T-helper 2 cell treated with Interferon-gamma antibody and Interleukin-4, amounts not matched to agents 100 ng/mL and 5 ng/mL, for 36 hours (primary cell): ENCODE results near the gene MAFF. TPM values are rescaled to one million over a fixed set of nuclear protein-coding genes. Genes with fewer than 3 reads are reported as not detected.

Source experiments
- intact Hi-C: fragments of 100-400 bp; cut with micrococcal nuclease; formaldehyde crosslinking; loops from one replicate; pipeline ENCODE4 v1.15.1; 2023
- total RNA-seq: library from RNA; stranded (reverse); gene quantifications from 2 replicates; pipeline ENCODE4 v1.2.3, GENCODE V29; 2022

MAFF gene
- total RNA-seq, 1 donor from 2014 or later, result 4.7 TPM

GRCh38 chr22:38203090-38203810 lies 1.5 kb downstream of the MAFF start:
- intact Hi-C loops, result loop anchor here (2.0 to 10.0 kb wide), 4 partner anchors 114 to 596 kb away; partner anchors contain the start of genes CSNK1E, GGA1 and PICK1

GRCh38 chr22:38203855-38204514 lies 2.2 kb downstream of the MAFF start:
- intact Hi-C loops, result loop anchor here (2.0 to 10.0 kb wide), 4 partner anchors 113 to 597 kb away; partner anchors contain the start of genes CSNK1E, GGA1 and PICK1

GRCh38 chr22:38204784-38205183 lies 3.0 kb downstream of the MAFF start:
- intact Hi-C loops, result loop anchor here (5.0 to 10.0 kb wide), 3 partner anchors 113 to 597 kb away; partner anchors contain the start of genes CSNK1E, GGA1 and PICK1

GRCh38 chr22:38205261-38206128 lies 3.7 kb downstream of the MAFF start:
- intact Hi-C loops, result loop anchor here (10.0 kb wide), 1 partner anchor 151 kb away; the partner anchor contains the start of gene PICK1

GRCh38 chr22:38207898-38208432 lies 6.2 kb downstream of the MAFF start:
- intact Hi-C loops, result loop anchor here (10.0 kb wide), 1 partner anchor 153 kb away; the partner anchor contains the start of gene PICK1

GRCh38 chr22:38208551-38208968 lies 6.8 kb downstream of the MAFF start:
- intact Hi-C loops, result loop anchor here (10.0 kb wide), 1 partner anchor 154 kb away; the partner anchor contains the start of gene PICK1

- intact Hi-C loops, result no loop called here
Observed at GRCh38 chr22:38211556-38211955, 9.8 kb downstream of the MAFF start.

- intact Hi-C loops, result no loop called here
Observed at GRCh38 chr22:38212442-38212841, 10.6 kb downstream of the MAFF start.

- intact Hi-C loops, result no loop called here
Observed at GRCh38 chr22:38213319-38213989, 11.7 kb downstream of the MAFF start.

- intact Hi-C loops, result loop anchor here (1.0 kb wide), 1 partner anchor 12 kb away; no protein-coding TSS in a partner anchor
Observed at GRCh38 chr22:38213990-38214301, 12.2 kb downstream of the MAFF start.

GRCh38 chr22:38214302-38215056 lies 12.7 kb downstream of the MAFF start:
- intact Hi-C loops, result loop anchor here (1.0 kb wide), 1 partner anchor 12 kb away; no protein-coding TSS in a partner anchor

- intact Hi-C loops, result no loop called here
Observed at GRCh38 chr22:38215156-38216038, 13.6 kb downstream of the MAFF start.

GRCh38 chr22:38218661-38219622 lies 17.1 kb downstream of the MAFF start:
- intact Hi-C loops, result no loop called here

- intact Hi-C loops, result no loop called here
Observed at GRCh38 chr22:38219632-38220031, 17.8 kb downstream of the MAFF start.

- intact Hi-C loops, result no loop called here
Observed at GRCh38 chr22:38220163-38220562, 18.4 kb downstream of the MAFF start.

GRCh38 chr22:38220653-38221386 lies 19.0 kb downstream of the MAFF start:
- intact Hi-C loops, result no loop called here

- intact Hi-C loops, result no loop called here
Observed at GRCh38 chr22:38221407-38221806, 19.6 kb downstream of the MAFF start.
